Left ventricle myocardium inferior (tissue), 1 donor: ENCODE measurements around the gene EPB41L2. TPM values are rescaled to one million over a fixed set of nuclear protein-coding genes. Genes with fewer than 3 reads are reported as not detected.

Experiments used
- DNase-seq: peaks from one replicate; pipeline ENCODE4 v3.0.0-alpha.2; 2020
- H3K27ac ChIP-seq: fragments of 200-600 bp; replicated peaks from 2 replicates; pipeline ENCODE4 v1.8.0; 2021
- H3K27me3 ChIP-seq: fragments of 200-600 bp; 2 replicates; pipeline ENCODE4 v1.8.0; 2021; ENCODE audit warnings: low read depth
- H3K36me3 ChIP-seq: fragments of 200-600 bp; 2 replicates; pipeline ENCODE4 v1.8.0; 2021
- H3K4me1 ChIP-seq: fragments of 200-600 bp; 2 replicates; pipeline ENCODE4 v1.8.0; 2021
- H3K4me3 ChIP-seq: fragments of 200-600 bp; 2 replicates; pipeline ENCODE4 v1.8.0; 2021; ENCODE audit warnings: mild to moderate bottlenecking, moderate library complexity
- H3K9me3 ChIP-seq: fragments of 200-600 bp; replicated peaks from 2 replicates; pipeline ENCODE4 v1.8.0; 2021
- CTCF ChIP-seq: fragments of 200-600 bp; IDR thresholded peaks from 2 replicates; pipeline ENCODE4 v1.8.0; 2021; ENCODE audit warnings: antibody characterized with exemption, mild to moderate bottlenecking, borderline replicate concordance
- intact Hi-C: fragments of 100-400 bp; cut with micrococcal nuclease; formaldehyde crosslinking; loops from one replicate; pipeline ENCODE4 v1.11.0; 2022
- total RNA-seq: library from RNA; stranded (reverse); fragmentation: NEBNext Ultra II Directional; extraction: Animal tissue kit (Norgen Biotek cat#: 25700); gene quantifications from one replicate; pipeline ENCODE4 v1.2.1, GENCODE V29; 2021
- donor health status: DM: no; HTN: yes; CAD: no; lungs with severe emphysema.

The EPB41L2 gene
- total RNA-seq, 1 donor from 2014 or later = 70.8 TPM

DNA sequence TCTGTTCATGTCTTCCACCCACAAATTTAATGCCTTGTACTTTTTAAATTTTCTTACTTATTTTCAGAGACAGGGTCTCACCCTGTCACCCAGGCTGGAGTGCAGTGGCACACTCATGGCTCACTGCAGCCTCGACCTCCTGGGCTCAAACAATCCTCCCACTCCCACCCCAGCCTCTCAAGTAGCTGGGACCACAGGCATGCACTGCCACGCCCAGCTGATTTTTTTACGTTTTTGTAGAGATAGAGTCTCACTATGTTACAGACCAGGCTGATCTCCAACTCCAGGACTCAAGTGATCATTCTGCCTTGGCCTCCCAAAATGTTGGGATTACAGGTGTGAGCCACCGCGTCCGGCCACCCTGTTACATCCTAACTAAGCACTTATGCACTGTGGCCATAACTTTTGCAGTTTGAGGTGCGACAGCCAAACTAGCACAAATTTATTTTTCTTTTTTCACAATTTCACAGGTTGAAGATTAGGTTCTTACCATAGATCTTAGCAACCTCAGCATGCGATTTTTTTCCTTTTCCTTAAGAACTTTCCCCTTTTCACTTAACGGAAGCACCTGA, 92.1 kb downstream of the EPB41L2 start:
- Histone ChIP-seq H3K4me3 (no peak overlapping the region), H3K4me1 (peaks cover 50% of the 10 kb centered on the region), H3K36me3 (no peaks in the 10 kb centered on the region), H3K27ac (peak overlapping the region; percentile 82), H3K9me3 (no peaks in the 10 kb centered on the region), H3K27me3 (no peaks in the 10 kb centered on the region)
- intact Hi-C loops = no loop called here
- no peak for TF ChIP-seq CTCF
- DNase-seq = no peak

DNA sequence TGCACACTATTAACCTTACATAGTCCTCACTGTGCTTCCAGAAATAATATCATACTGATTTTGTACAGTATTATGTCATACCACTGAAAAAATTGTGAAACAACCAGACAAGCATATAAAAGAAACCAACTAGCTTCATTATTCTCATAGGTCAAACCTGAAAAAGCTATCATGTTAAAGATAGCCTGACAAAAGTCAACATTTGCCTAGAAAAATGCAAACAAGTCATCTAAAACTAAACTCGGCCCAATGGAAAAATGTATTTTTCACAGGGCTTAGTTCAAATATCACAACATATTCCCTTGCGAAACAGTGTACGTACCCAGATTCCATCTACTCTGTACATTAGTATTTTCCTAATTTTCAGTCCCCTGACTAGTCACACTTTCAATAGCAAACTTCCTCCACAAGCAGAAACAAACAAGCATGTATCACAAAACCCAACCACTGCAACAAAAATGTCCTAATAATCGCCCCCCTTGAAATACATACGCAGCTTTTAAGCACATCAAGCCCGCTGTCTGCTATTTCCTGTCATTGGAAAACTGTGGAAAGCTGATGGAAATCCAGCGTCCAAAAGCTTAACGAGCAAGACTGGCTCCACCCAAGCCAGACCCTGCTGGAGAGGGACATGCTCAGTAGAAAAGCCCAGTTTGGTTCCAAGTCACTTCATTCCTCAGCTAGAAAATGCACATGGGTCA, 93.1 kb downstream of the EPB41L2 start:
- no peaks in the 10 kb centered on the region for H3K36me3 ChIP-seq
- H3K4me1 ChIP-seq = peaks cover 51% of the 10 kb centered on the region
- intact Hi-C loops = no loop called here
- H3K27me3 ChIP-seq = no peaks in the 10 kb centered on the region
- peak; percentile 36 for DNase-seq
- peak overlapping the region; percentile 82 for H3K27ac ChIP-seq
- no peaks in the 10 kb centered on the region for H3K9me3 ChIP-seq
- TF ChIP-seq CTCF = no peak
- H3K4me3 ChIP-seq = peak overlapping the region; percentile 62

DNA sequence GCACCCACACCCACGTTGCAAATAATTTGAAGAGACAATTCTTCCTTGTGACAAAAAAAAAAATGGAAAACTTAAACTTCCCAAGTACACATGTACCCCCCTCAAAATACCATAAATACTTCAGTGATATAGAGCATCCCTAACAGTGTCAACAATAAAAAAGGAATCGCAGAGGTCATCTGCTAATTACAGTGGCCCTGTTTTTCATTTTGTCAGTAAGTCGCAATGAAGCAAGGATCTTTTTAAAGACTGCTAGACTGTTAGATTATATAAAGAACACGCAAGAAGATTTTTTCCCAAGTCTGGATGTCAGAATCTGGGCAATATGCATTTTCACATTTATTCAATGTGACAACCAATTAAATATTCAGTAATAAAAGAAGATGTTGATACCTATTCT, 93.9 kb downstream of the EPB41L2 start:
- H3K27me3 ChIP-seq = no peaks in the 10 kb centered on the region
- no peaks in the 10 kb centered on the region for H3K9me3 ChIP-seq
- H3K36me3 ChIP-seq = no peaks in the 10 kb centered on the region
- peak overlapping the region; percentile 62 for H3K4me3 ChIP-seq
- no peak for TF ChIP-seq CTCF
- H3K4me1 ChIP-seq = peaks cover 59% of the 10 kb centered on the region
- no peak for DNase-seq
- intact Hi-C loops = no loop called here
- H3K27ac ChIP-seq = peak overlapping the region; percentile 82

DNA sequence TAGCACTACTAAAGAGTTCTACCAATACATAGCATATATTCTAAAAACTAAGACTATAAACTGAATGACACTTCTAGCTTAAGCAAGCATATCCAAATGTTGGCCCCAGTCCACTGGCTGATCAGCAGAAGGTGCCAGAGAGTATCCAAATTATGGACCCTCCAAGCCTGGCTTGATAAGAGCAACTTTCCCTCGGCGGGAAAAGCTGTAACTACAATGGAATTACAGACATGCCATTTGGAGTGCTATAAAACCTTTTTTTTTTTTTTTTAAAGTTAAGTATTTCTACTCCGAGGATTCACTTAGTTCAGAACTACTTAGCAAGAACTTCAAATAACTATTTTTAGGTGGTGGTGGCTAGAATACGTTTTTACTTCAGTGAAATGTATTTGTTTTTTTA, 94.6 kb downstream of the EPB41L2 start:
- no peak for DNase-seq
- Histone ChIP-seq H3K9me3 (no peaks in the 10 kb centered on the region), H3K27ac (peak overlapping the region; percentile 82), H3K4me3 (peak overlapping the region; percentile 62), H3K36me3 (no peaks in the 10 kb centered on the region), H3K4me1 (peaks cover 66% of the 10 kb centered on the region), H3K27me3 (no peaks in the 10 kb centered on the region)
- intact Hi-C loops = no loop called here
- TF ChIP-seq CTCF = no peak

DNA sequence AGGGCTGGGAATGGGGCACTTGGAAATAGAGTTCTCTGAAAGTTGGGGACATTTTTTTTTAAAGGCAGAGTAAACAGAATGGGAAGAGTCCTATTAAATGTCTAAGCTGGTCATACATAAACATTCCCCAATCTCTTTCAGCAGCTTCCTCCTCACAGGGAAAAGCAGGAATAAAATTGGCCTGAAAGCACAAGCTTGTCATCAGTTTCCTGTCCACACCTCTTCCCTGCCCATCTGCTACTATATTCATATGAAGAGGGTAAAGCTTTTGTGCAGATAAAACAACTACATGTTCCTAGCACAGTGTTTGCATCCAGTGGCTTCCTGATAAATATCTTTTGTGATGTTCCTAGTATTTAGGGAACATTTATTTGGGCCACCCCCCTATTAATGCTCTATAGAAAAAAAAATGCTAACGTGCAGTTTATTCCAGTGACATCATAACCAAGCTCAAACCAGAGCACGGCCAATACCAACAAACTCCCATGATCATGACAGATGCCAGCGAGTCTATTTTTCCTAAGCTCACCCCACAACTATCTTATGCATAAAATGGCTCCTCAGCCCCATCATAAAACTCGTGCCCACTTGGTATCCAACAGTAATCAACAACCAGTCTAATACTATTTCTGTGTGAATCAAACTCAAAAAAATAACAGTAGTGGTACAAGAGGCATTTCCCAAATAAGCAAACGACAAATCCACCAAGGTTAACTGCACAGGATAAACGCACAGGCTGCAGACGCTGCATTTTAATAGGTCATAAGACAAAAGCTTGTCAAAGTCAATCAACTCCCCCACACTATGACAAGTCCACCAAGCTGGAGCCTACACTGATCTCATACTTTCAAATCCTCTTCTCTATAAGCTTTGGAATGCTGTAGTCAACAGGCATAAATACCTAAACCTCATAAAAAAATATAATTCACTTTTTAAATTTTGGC, 95.3 kb downstream of the EPB41L2 start:
- DNase-seq = no peak
- Histone ChIP-seq H3K27me3 (no peaks in the 10 kb centered on the region), H3K4me1 (peaks cover 73% of the 10 kb centered on the region), H3K36me3 (no peaks in the 10 kb centered on the region), H3K27ac (peak overlapping the region; percentile 82), H3K9me3 (no peaks in the 10 kb centered on the region), H3K4me3 (peak overlapping the region; percentile 62)
- intact Hi-C loops = no loop called here
- no peak for TF ChIP-seq CTCF
